K562 (cell line): ENCODE measurements around the gene ZNF785. TPM values are rescaled to one million over a fixed set of nuclear protein-coding genes. Genes with fewer than 3 reads are reported as not detected.

Experiments
- ATAC-seq: fragments of 200-7000 bp; cut with Tn5 transposase; 3 replicates; pipeline ENCODE4 v1.9.1; 2020; ENCODE audit warnings: moderate library complexity
- BruUV-seq: library from RNA; stranded (reverse); fragments of 400-500 nt; replicated peaks from 2 replicates; lab custom pipeline; 2021; lab: Mats Ljungman, UMichigan
- CTCF ChIA-PET: fragments of 300-600 bp; formaldehyde crosslinking; extraction: SDS; loops from one replicate; lab custom pipeline; 2021; ENCODE audit warnings: low intra/inter-chr PET ratio; lab: Yijun Ruan, JAX
- POLR2A ChIA-PET: fragments of 300-600, 350-650 bp; sonication (Branson Sonifier 250); formaldehyde crosslinking; extraction: SDS; loops from one replicate; lab custom pipeline; 2021; ENCODE audit warnings: antibody characterized with exemption, inconsistent platforms; lab: Yijun Ruan, JAX
- DNase-seq, 4 experiments: peaks; one replicate each; pipeline versions ENCODE4 v3.0.0 to v3.0.0-alpha.2; 2011 to 2018; ENCODE audit warnings: low spot score in 3 of 4, mixed read lengths in 3 of 4; ENCODE audit errors: extremely low read depth in 1 of 4
- FAIRE-seq: peaks from 2 replicates; lab custom pipeline; 2011; peaks lifted over from hg19 to GRCh38; lab: Jason Lieb, UNC
- H2AFZ ChIP-seq: 2 replicates; pipeline ENCODE4 v1.6.0; 2011; ENCODE audit warnings: low read depth, low read length, control low read depth, inconsistent platforms
- H3K27ac ChIP-seq: fragments of 200-600 bp; 3 replicates; pipeline ENCODE4 v1.8.0; 2011; ENCODE audit warnings: low read depth, mild to moderate bottlenecking, control low read depth, inconsistent platforms, low read length, moderate library complexity, mixed read lengths; ENCODE audit errors: extremely low read depth
- H3K27me3 ChIP-seq, 2 experiments: fragments of 300-600 bp in 1 of 2; 2 replicates in 1 of 2; 3 replicates in 1 of 2; pipeline versions ENCODE4 v1.6.0 to v1.8.0; 2011; ENCODE audit warnings: inconsistent platforms in 2 of 2, low read length in 2 of 2, mild to moderate bottlenecking in 1 of 2, mixed read lengths in 1 of 2, moderate library complexity in 1 of 2; ENCODE audit not compliant: control insufficient read depth in 2 of 2, insufficient read depth in 2 of 2
- H3K36me3 ChIP-seq: fragments of 300-600 bp; 3 replicates; pipeline ENCODE4 v1.8.0; 2011; ENCODE audit warnings: mild to moderate bottlenecking, low read length, inconsistent platforms; ENCODE audit not compliant: control insufficient read depth, insufficient read depth
- H3K4me1 ChIP-seq, 2 experiments: fragments of 200-600 bp in 1 of 2; replicated peaks in 1 of 2; 2 replicates in 1 of 2; 3 replicates in 1 of 2; pipeline versions ENCODE4 v1.5.1 to v1.8.0; 2011; ENCODE audit warnings: inconsistent platforms in 2 of 2, low read length in 2 of 2, mild to moderate bottlenecking in 1 of 2, mixed read lengths in 1 of 2, moderate library complexity in 1 of 2; ENCODE audit not compliant: control insufficient read depth in 2 of 2, insufficient read depth in 2 of 2
- H3K4me2 ChIP-seq: 2 replicates; pipeline ENCODE4 v1.6.1; 2011; ENCODE audit warnings: low read length, control low read depth, inconsistent platforms, mixed read lengths; ENCODE audit not compliant: insufficient read depth
- H3K4me3 ChIP-seq: fragments of 200-600 bp; sonication (generic), shearing (Covaris generic); 2 replicates; pipeline ENCODE4 v1.5.1; 2016; ENCODE audit warnings: control low read depth, inconsistent platforms
- H3K79me2 ChIP-seq: fragments of 200-600 bp; 3 replicates; pipeline ENCODE4 v1.8.0; 2011; ENCODE audit warnings: low read length, inconsistent platforms; ENCODE audit not compliant: control insufficient read depth, insufficient read depth
- H3K9ac ChIP-seq, 2 experiments: 2 replicates each; pipeline versions ENCODE4 v1.6.0 to v1.6.1; 2011; ENCODE audit warnings: low read depth in 2 of 2, low read length in 2 of 2, control low read depth in 1 of 2, inconsistent platforms in 1 of 2, mild to moderate bottlenecking in 1 of 2, mixed read lengths in 1 of 2; ENCODE audit not compliant: insufficient read depth in 1 of 2
- H3K9me1 ChIP-seq: one replicate; pipeline ENCODE4 v1.6.0; 2011; ENCODE audit warnings: inconsistent platforms, mild to moderate bottlenecking, low read length, moderate library complexity; ENCODE audit not compliant: control insufficient read depth, insufficient read depth
- H3K9me3 ChIP-seq: replicated peaks from 2 replicates; pipeline ENCODE4 v1.5.1; 2011; ENCODE audit warnings: low read depth, low read length, inconsistent platforms; ENCODE audit not compliant: control insufficient read depth, insufficient read depth
- H4K20me1 ChIP-seq: replicated peaks from 2 replicates; pipeline ENCODE4 v1.6.1; 2011; ENCODE audit warnings: low read length, inconsistent platforms, mixed read lengths; ENCODE audit not compliant: control insufficient read depth, insufficient read depth
- GTF2B ChIP-seq: IDR thresholded peaks from 2 replicates; pipeline ENCODE4 v1.6.1; 2011; ENCODE audit not compliant: insufficient read length; ENCODE audit errors: extremely low read depth
- HDAC1 ChIP-seq, 2 experiments: fragments of 450-650 bp; IDR thresholded peaks; 2 replicates each; pipeline ENCODE4 v1.6.1; 2016 to 2017; ENCODE audit warnings: inconsistent platforms in 1 of 2, mild to moderate bottlenecking in 1 of 2, moderate library complexity in 1 of 2
- WGBS: fragments of 100-300 bp; shearing (Covaris generic); methylation state at CpG from one replicate; pipeline ENCODE4 v1.1.6; 2016; ENCODE audit warnings: low coverage, mixed read lengths; ENCODE audit not compliant: insufficient coverage; ENCODE audit errors: missing lambda C conversion rate; 5-methylcytosine and 5-hydroxymethylcytosine counted together
- in situ Hi-C: fragments of 300-500 bp; cut with MboI; formaldehyde crosslinking; loops from 4 replicates; pipeline ENCODE4 v1.15.0; 2018; ENCODE audit warnings: inconsistent platforms, mixed read lengths
- intact Hi-C: fragments of 100-400 bp; cut with micrococcal nuclease; formaldehyde crosslinking; loops from 2 replicates; pipeline ENCODE4 v1.14.2; 2022
- polyA plus RNA-seq, 8 experiments: library from polyadenylated mRNA; depleted of rRNA in 4 of 8; stranded (reverse) in 5 of 8; unstranded in 3 of 8; fragments of >200 nt; fragmentation: Nextera tagmentation in 2 of 8; fragmentation: Illumina TruSeq in 1 of 8; extraction: Ambion mirVana in 2 of 8; extraction: Trizol in 1 of 8; gene quantifications; 2 replicates each; pipeline versions ENCODE4 v1.2.1 to v1.2.3, GENCODE V29; 2011 to 2014; ENCODE audit warnings: inconsistent platforms in 1 of 8, missing spikeins in 1 of 8
- total RNA-seq, 7 experiments: library from RNA; depleted of rRNA in 6 of 7; stranded (reverse); fragments of >200 nt in 6 of 7; fragmentation: Illumina TruSeq in 2 of 7; extraction: Trizol in 2 of 7; gene quantifications; 2 replicates each; pipeline versions ENCODE4 v1.2.1 to v1.2.3, GENCODE V29; 2011 to 2021; ENCODE audit warnings: low replicate concordance in 1 of 7

ZNF785 gene
- total and polyA plus RNA-seq, 9 of the 15 experiments (the other 6 are each of a cell fraction or from before 2014, with no cell fraction given), result 0.64 to 11.0 (median 6.4) TPM

GRCh38 chr16:30543067-30543466 is 42.4 kb downstream of the ZNF785 start:
- intact Hi-C loops, result no loop called here
- Histone ChIP-seq H3K4me3 (no peak overlapping the region), H3K9me1 (no peaks in the 10 kb centered on the region), H3K27ac (no peak overlapping the region), H3K36me3 (no peaks in the 10 kb centered on the region), H3K79me2 (no peaks in the 10 kb centered on the region; the same call in 2 of the 3 replicates), H2AFZ (no peak overlapping the region), H4K20me1 (no peaks in the 10 kb centered on the region), H3K27me3 (no peaks in the 10 kb centered on the region), H3K9me3 (no peaks in the 10 kb centered on the region), H3K4me1 (peaks cover 21 to 30% of the 10 kb centered on the region in 2 experiments; a peak in 4 of 5 replicates), H3K9ac (no peak overlapping the region; a peak in 1 of 4 replicates), H3K4me2 (no peak overlapping the region)
- ATAC-seq (no peak), FAIRE-seq (no peak), DNase-seq (no peak)
- ChIA-PET POLR2A (interaction anchor here (3.5 kb wide), 1 partner anchor 13 kb away, joined by 20 read pairs; the partner anchor contains the start of gene ZNF764), CTCF (no interaction called here)
- in situ Hi-C loops, result no loop called here
- no TSS peak for BruUV-seq
- 77% methylated on average over 5 of the region's 5 CpGs for WGBS
- 0 out of 4 replicates have a peak, but pooled peaks of 1 of the 2 experiments have one; percentile 18 for TF ChIP-seq HDAC1 (IDR thresholded peaks at IDR 0.05)
- TF ChIP-seq GTF2B, result no peak
